ENCODE data around the gene RASL11B.

DNA sequence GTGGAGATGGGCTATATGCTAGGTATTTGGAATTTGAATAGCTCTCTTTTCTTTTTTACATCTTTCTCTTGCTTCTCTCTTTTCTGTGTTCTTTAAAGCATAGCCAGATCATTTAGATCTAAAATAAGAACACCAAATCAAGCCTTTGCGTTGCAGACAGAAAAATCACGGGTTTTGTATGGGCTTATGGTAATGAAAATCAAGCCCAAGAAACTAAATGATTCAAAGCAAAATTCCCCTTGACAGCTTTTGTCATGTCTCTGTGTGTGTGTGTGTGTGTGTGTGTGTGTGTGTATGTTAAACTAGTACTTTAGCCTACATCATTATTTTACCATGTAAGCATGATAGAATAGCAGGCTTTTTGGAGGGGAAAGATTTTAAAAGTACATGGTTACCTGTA lies 1.8 kb upstream of the RASL11B start:
- TF ChIP-seq POLR2A (IDR thresholded peaks at IDR 0.05): no peak
- TF ChIP-seq, protein P1, sequence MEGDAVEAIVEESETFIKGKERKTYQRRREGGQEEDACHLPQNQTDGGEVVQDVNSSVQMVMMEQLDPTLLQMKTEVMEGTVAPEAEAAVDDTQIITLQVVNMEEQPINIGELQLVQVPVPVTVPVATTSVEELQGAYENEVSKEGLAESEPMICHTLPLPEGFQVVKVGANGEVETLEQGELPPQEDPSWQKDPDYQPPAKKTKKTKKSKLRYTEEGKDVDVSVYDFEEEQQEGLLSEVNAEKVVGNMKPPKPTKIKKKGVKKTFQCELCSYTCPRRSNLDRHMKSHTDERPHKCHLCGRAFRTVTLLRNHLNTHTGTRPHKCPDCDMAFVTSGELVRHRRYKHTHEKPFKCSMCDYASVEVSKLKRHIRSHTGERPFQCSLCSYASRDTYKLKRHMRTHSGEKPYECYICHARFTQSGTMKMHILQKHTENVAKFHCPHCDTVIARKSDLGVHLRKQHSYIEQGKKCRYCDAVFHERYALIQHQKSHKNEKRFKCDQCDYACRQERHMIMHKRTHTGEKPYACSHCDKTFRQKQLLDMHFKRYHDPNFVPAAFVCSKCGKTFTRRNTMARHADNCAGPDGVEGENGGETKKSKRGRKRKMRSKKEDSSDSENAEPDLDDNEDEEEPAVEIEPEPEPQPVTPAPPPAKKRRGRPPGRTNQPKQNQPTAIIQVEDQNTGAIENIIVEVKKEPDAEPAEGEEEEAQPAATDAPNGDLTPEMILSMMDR (IDR thresholded peaks at IDR 0.05): no peak
